ENCODE measurements around the gene PCGF1. TPM values are rescaled to one million over a fixed set of nuclear protein-coding genes. Genes with fewer than 3 reads are reported as not detected.

Gene PCGF1
- total RNA-seq, 3 donors from 2014 or later (not counting 1 experiment from before 2014, with no cell fraction given): 22.9 to 35.9 (median 33.2) TPM

DNA sequence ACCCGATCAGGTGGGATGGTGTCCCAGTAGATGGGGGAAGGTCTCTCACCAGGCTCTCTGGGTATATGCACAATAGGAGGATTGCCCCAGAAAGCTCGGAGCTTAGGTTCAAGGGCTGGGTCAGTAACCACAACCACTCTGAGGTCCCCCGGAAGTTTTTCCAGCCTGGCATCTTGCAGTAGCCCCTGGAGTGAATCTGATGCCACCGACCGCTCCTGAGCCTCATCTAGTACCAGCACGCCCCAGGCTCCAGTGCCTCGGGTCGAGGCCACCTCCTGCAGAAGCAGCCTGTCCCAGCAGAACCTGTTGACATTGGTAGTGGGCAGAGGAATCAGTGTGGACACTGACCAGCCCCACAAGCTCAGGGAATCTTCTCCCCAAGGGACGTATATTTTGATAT is 16.5 kb upstream of the PCGF1 start:
- H3K27ac ChIP-seq (ENCODE audit: low read length): no peak overlapping the region
- peaks cover 13 to 18% of the 10 kb centered on the region in 2 donors for H3K27me3 Mint-ChIP-seq (ENCODE audit: low read depth in 2 of 2)
- DNase-seq (no peak), ATAC-seq (no peak)
- no peaks in the 10 kb centered on the region for H3K9me3 ChIP-seq (ENCODE audit: control insufficient read depth, insufficient read depth, low read length)
- H3K36me3 Mint-ChIP-seq: peaks cover 10% of the 10 kb centered on the region
- H3K4me1 Mint-ChIP-seq: peaks cover 12 to 16% of the 10 kb centered on the region in 2 donors
- H3K27me3 ChIP-seq (ENCODE audit: control insufficient read depth, insufficient read depth, low read length): peaks cover 4% of the 10 kb centered on the region
- H3K27ac Mint-ChIP-seq: no peak overlapping the region
- no peak for TF ChIP-seq CTCF (IDR thresholded peaks at IDR 0.05)
- H3K36me3 ChIP-seq (ENCODE audit: control insufficient read depth, insufficient read depth, low read length): peaks cover 27% of the 10 kb centered on the region
- 95% methylated on average over 8 of the region's 9 CpGs for WGBS (ENCODE audit: insufficient coverage)
- no peak overlapping the region for H3K4me3 ChIP-seq (ENCODE audit: low read length)
- H3K4me1 ChIP-seq (ENCODE audit: control insufficient read depth, insufficient read depth, low read length): peaks cover 13% of the 10 kb centered on the region
- no peak overlapping the region for H3K4me3 Mint-ChIP-seq
- intact Hi-C loops (cut with micrococcal nuclease): no loop called here
- no peaks in the 10 kb centered on the region for H3K9me3 Mint-ChIP-seq

DNA sequence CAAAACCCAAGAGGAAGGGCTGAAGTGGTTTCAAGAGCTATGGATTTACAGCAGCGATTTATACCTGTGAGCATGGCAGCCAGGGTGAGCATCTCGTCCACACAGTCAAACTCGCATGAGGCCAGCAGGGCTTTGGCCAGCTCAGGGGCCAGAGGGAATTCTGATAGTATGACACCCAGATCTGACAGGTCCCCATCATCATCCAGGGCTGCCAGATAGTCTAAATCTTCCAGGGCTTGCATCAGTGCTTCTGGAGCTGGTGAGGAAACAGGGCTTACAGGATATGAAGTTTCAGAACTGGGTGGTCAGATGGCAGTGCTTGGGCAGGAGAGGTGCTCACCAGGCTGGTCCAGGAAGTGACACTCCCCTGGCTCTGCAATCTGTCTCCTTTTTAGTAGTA is 15.0 kb upstream of the PCGF1 start:
- intact Hi-C loops (cut with micrococcal nuclease): no loop called here
- H3K4me3 ChIP-seq (ENCODE audit: low read length): no peak overlapping the region
- no peak for TF ChIP-seq CTCF (IDR thresholded peaks at IDR 0.05)
- peaks cover 20% of the 10 kb centered on the region for H3K36me3 ChIP-seq (ENCODE audit: control insufficient read depth, insufficient read depth, low read length)
- 81% methylated on average over 3 of the region's 3 CpGs for WGBS (ENCODE audit: insufficient coverage)
- no peak overlapping the region for H3K4me3 Mint-ChIP-seq
- H3K27me3 Mint-ChIP-seq (ENCODE audit: low read depth in 2 of 2): peaks cover 28 to 33% of the 10 kb centered on the region in 2 donors
- H3K36me3 Mint-ChIP-seq: peaks cover 10% of the 10 kb centered on the region
- no peaks in the 10 kb centered on the region for H3K4me1 ChIP-seq (ENCODE audit: control insufficient read depth, insufficient read depth, low read length)
- no peaks in the 10 kb centered on the region for H3K9me3 Mint-ChIP-seq
- peaks cover 17% of the 10 kb centered on the region for H3K27me3 ChIP-seq (ENCODE audit: control insufficient read depth, insufficient read depth, low read length)
- H3K27ac ChIP-seq (ENCODE audit: low read length): no peak overlapping the region
- no peak overlapping the region for H3K27ac Mint-ChIP-seq
- H3K4me1 Mint-ChIP-seq: peaks cover 0 to 8% of the 10 kb centered on the region in 2 donors
- no peaks in the 10 kb centered on the region for H3K9me3 ChIP-seq (ENCODE audit: control insufficient read depth, insufficient read depth, low read length)
- ATAC-seq (no peak), DNase-seq (no peak)

GRCh38 chr2:74516650-74517049 is 9.2 kb upstream of the PCGF1 start:
- no peak for TF ChIP-seq CTCF (IDR thresholded peaks at IDR 0.05)
- H3K27me3 ChIP-seq (ENCODE audit: control insufficient read depth, insufficient read depth, low read length): peaks cover 61% of the 10 kb centered on the region
- no peak overlapping the region for H3K27ac ChIP-seq (ENCODE audit: low read length)
- no peaks in the 10 kb centered on the region for H3K9me3 Mint-ChIP-seq
- H3K4me1 ChIP-seq (ENCODE audit: control insufficient read depth, insufficient read depth, low read length): peaks cover 31% of the 10 kb centered on the region
- H3K4me1 Mint-ChIP-seq: peaks cover 10 to 20% of the 10 kb centered on the region in 2 donors
- ATAC-seq (no peak), DNase-seq (no peak)
- H3K36me3 Mint-ChIP-seq: no peaks in the 10 kb centered on the region
- H3K27ac Mint-ChIP-seq: no peak overlapping the region
- H3K4me3 Mint-ChIP-seq: peak overlapping the region; percentile 86
- H3K27me3 Mint-ChIP-seq (ENCODE audit: low read depth in 2 of 2): peaks cover 68 to 72% of the 10 kb centered on the region in 2 donors
- WGBS (ENCODE audit: insufficient coverage): 67% methylated on average over 13 of the region's 13 CpGs
- no peaks in the 10 kb centered on the region for H3K36me3 ChIP-seq (ENCODE audit: control insufficient read depth, insufficient read depth, low read length)
- intact Hi-C loops (cut with micrococcal nuclease): loop anchor here (1.0 kb wide), 1 partner anchor 13 kb away; the partner anchor contains the start of genes AUP1 and HTRA2
- peak overlapping the region; percentile 21 for H3K4me3 ChIP-seq (ENCODE audit: low read length)
- no peaks in the 10 kb centered on the region for H3K9me3 ChIP-seq (ENCODE audit: control insufficient read depth, insufficient read depth, low read length)

All from natural killer cell (primary cell).